ENCODE results near the gene XYLT1. TPM values are rescaled to one million over a fixed set of nuclear protein-coding genes. Genes with fewer than 3 reads are reported as not detected.

The XYLT1 gene
- total and polyA plus RNA-seq, 2 of the 4 experiments (the other 2 are of a cell fraction) = 9.0 to 12.7 TPM

DNA sequence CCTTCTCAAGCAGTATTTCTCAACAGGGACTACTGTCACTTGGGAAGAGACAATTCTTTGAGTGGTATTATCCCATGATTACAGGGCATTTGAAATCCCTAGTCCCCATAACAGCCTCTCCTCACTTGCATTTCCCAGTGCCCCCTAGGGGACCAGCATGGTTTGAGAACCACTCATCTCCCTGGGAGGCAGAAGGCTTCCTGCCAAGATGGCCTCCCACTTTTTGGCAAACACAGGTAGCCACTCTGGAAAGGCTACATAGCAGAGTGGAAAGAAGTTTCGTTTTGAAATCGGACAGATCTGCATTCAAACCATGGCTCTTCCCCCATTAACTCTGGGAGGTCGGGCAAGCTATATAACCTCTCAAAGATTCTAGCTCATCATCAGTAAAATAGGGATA is 256.8 kb downstream of the XYLT1 start:
- DNase-seq (no peak), ATAC-seq (ENCODE audit: low read depth) (no peak)
- H3K36me3 ChIP-seq (ENCODE audit: control insufficient read depth, insufficient read depth, low read length) = no peaks in the 10 kb centered on the region
- no peak overlapping the region for H3K4ac ChIP-seq (ENCODE audit: low read depth, low read length)
- in situ Hi-C loops (cut with MboI; ENCODE audit: low sequenced_read_pairs) (loop anchor here (25.0 kb wide), 1 partner anchor 248 kb away; the partner anchor contains the start of gene XYLT1), intact Hi-C loops (cut with micrococcal nuclease) (no loop called here), dilution Hi-C loops (cut with HindIII; ENCODE audit: low sequenced_read_pairs, unreplicated experiment) (no loop called here)
- H3K4me1 ChIP-seq (ENCODE audit: control insufficient read depth, insufficient read depth, low read length) = no peaks in the 10 kb centered on the region
- H2AFZ ChIP-seq (replicated peaks; ENCODE audit: low read length, poor library complexity) = no peak overlapping the region
- H4K8ac ChIP-seq (ENCODE audit: low read depth in 2 of 2, low read length in 2 of 2) = no peak overlapping the region
- no peak overlapping the region for H2AK5ac ChIP-seq (ENCODE audit: low read depth, low read length)
- H2BK15ac ChIP-seq (ENCODE audit: low read depth, low read length) = no peak overlapping the region
- CTCF ChIA-PET = no interaction called here
- H2BK20ac ChIP-seq (ENCODE audit: low read depth, low read length) = no peak overlapping the region
- H3K79me1 ChIP-seq (ENCODE audit: low read depth in 1 of 2, low read length in 2 of 2) = peaks cover 6 to 10% of the 10 kb centered on the region in 2 experiments; a peak in 3 of 4 replicates
- no peaks in the 10 kb centered on the region for H4K20me1 ChIP-seq (ENCODE audit: insufficient read depth, low read length)
- H4K91ac ChIP-seq (ENCODE audit: insufficient read depth, low read depth, low read length) = no peak overlapping the region
- no peak overlapping the region for H3K27ac ChIP-seq (ENCODE audit: insufficient read depth, low read length)
- no peak overlapping the region for H4K5ac ChIP-seq (ENCODE audit: low read depth, low read length)
- TF ChIP-seq CEBPB (IDR thresholded peaks at IDR 0.05; ENCODE audit: low read depth, low read length) = no peak
- no peak for TF ChIP-seq MAZ (IDR thresholded peaks at IDR 0.05; ENCODE audit: borderline replicate concordance, low read depth, low read length)
- TF ChIP-seq, protein P1, sequence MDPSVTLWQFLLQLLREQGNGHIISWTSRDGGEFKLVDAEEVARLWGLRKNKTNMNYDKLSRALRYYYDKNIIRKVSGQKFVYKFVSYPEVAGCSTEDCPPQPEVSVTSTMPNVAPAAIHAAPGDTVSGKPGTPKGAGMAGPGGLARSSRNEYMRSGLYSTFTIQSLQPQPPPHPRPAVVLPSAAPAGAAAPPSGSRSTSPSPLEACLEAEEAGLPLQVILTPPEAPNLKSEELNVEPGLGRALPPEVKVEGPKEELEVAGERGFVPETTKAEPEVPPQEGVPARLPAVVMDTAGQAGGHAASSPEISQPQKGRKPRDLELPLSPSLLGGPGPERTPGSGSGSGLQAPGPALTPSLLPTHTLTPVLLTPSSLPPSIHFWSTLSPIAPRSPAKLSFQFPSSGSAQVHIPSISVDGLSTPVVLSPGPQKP (IDR thresholded peaks at IDR 0.05; ENCODE audit: borderline replicate concordance, low read depth, low read length) = no peak
- no peak for TF ChIP-seq MXI1 (IDR thresholded peaks at IDR 0.05; ENCODE audit: borderline replicate concordance, low read depth, low read length)
- TF ChIP-seq CHD1 (IDR thresholded peaks at IDR 0.05; ENCODE audit: low read depth, low read length) = no peak
- no peak for TF ChIP-seq MAFK (IDR thresholded peaks at IDR 0.05; ENCODE audit: low read depth, low read length)
- no peak for TF ChIP-seq FOS (IDR thresholded peaks at IDR 0.05; ENCODE audit: low read depth, low read length)
- no peak for TF ChIP-seq RAD21 (IDR thresholded peaks at IDR 0.05; ENCODE audit: low read length)
- TF ChIP-seq NFE2L2 (IDR thresholded peaks at IDR 0.05; ENCODE audit: low read depth, low read length) = no peak
- no peak for TF ChIP-seq BHLHE40 (IDR thresholded peaks at IDR 0.05; ENCODE audit: low read depth, low read length)
- no peak for TF ChIP-seq RFX5 (IDR thresholded peaks at IDR 0.05; ENCODE audit: low read depth, low read length)
- no peak for TF ChIP-seq RCOR1 (IDR thresholded peaks at IDR 0.05; ENCODE audit: insufficient replicate concordance, low read length)
- H3K23ac ChIP-seq (ENCODE audit: low read depth, low read length) = no peak overlapping the region
- H3K9ac ChIP-seq (ENCODE audit: low read depth, low read length) = no peak overlapping the region
- no peak overlapping the region for H3K4me3 ChIP-seq (ENCODE audit: insufficient read depth, low read depth, low read length)
- H2BK120ac ChIP-seq (ENCODE audit: low read depth, low read length) = no peak overlapping the region
- WGBS, 2 experiments (ENCODE audit: extremely low coverage in 2 of 2, insufficient read length in 1 of 2) = no CpG with 5 or more reads among the region's 3 CpGs
- POLR2A ChIA-PET (ENCODE audit: unreplicated experiment) = no interaction called here
- no TSS peak for BruUV-seq (replicated peaks)
- H3K9me1 ChIP-seq (ENCODE audit: insufficient read depth, low read length) = peaks cover 9% of the 10 kb centered on the region
- no peak overlapping the region for H3K56ac ChIP-seq (ENCODE audit: extremely low read depth, insufficient read depth, low read length)
- H3K4me2 ChIP-seq (ENCODE audit: low read depth, low read length) = no peak overlapping the region
- H2BK5ac ChIP-seq (ENCODE audit: low read depth, low read length, poor library complexity, severe bottlenecking) = no peak overlapping the region
- no peak overlapping the region for H3K18ac ChIP-seq (ENCODE audit: low read depth, low read length)
- H2AK9ac ChIP-seq (replicated peaks; ENCODE audit: low read depth, low read length, poor library complexity) = no peak overlapping the region
- no peak overlapping the region for H3K14ac ChIP-seq (replicated peaks; ENCODE audit: low read depth, low read length)
- H3K27me3 ChIP-seq (ENCODE audit: control insufficient read depth, insufficient read depth, low read length) = no peaks in the 10 kb centered on the region
- H3K9me3 ChIP-seq (ENCODE audit: control insufficient read depth, insufficient read depth, low read length) = peaks cover 2% of the 10 kb centered on the region; the same call in 1 of the 2 replicates
